ENCODE data around the gene OXCT2.

DNA sequence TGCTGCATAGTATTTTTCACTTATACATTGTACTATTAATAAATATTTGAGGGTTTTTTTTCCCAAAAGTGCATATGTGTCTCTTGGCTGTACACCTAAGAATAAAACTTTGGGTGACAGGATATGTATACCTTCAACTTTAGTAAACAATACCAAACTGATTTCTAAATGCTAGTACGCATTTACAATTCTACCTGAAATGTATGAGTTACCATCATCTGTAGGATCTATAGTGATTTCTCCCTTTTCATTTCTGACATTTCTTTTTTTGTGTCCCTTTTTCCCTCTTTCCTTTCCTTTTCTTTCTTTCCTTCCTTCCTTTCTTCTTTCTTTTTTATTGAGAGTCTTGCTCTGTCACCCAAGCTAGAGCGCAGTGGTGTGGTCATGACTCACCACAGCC is 34.2 kb upstream of the OXCT2 start:
- TF ChIP-seq, protein P1, sequence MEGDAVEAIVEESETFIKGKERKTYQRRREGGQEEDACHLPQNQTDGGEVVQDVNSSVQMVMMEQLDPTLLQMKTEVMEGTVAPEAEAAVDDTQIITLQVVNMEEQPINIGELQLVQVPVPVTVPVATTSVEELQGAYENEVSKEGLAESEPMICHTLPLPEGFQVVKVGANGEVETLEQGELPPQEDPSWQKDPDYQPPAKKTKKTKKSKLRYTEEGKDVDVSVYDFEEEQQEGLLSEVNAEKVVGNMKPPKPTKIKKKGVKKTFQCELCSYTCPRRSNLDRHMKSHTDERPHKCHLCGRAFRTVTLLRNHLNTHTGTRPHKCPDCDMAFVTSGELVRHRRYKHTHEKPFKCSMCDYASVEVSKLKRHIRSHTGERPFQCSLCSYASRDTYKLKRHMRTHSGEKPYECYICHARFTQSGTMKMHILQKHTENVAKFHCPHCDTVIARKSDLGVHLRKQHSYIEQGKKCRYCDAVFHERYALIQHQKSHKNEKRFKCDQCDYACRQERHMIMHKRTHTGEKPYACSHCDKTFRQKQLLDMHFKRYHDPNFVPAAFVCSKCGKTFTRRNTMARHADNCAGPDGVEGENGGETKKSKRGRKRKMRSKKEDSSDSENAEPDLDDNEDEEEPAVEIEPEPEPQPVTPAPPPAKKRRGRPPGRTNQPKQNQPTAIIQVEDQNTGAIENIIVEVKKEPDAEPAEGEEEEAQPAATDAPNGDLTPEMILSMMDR (IDR thresholded peaks at IDR 0.05; ENCODE audit: borderline replicate concordance, extremely low read depth, low read length, poor library complexity, severe bottlenecking), result no peak
- no peak for TF ChIP-seq EZH2 (IDR thresholded peaks at IDR 0.05; ENCODE audit: borderline replicate concordance, low read depth, low read length, severe bottlenecking)
